GM23248 (cell line): ENCODE data around the gene CTNNA3. TPM values are rescaled to one million over a fixed set of nuclear protein-coding genes. Genes with fewer than 3 reads are reported as not detected.

Experiments
- DNase-seq: peaks from one replicate; pipeline ENCODE4 v3.0.0-alpha.2; 2015
- H2AFZ ChIP-seq: fragments of 200-600 bp; sonication (generic); 2 replicates; pipeline ENCODE4 v1.6.1; 2016; ENCODE audit warnings: antibody characterized with exemption
- H3F3A ChIP-seq: fragments of 200-600 bp; sonication (generic); 2 replicates; pipeline ENCODE4 v1.6.1; 2016; ENCODE audit warnings: mild to moderate bottlenecking, antibody characterized with exemption, mixed run types; ENCODE audit not compliant: insufficient read depth
- H3K27ac ChIP-seq: fragments of 200-600 bp; sonication (generic); 2 replicates; pipeline ENCODE4 v1.5.1; 2016; ENCODE audit warnings: mild to moderate bottlenecking
- H3K27me3 ChIP-seq: fragments of 200-600 bp; sonication (generic); replicated peaks from 2 replicates; pipeline ENCODE4 v1.6.1; 2016; ENCODE audit warnings: mild to moderate bottlenecking; ENCODE audit not compliant: insufficient read depth
- H3K36me3 ChIP-seq: fragments of 200-600 bp; sonication (generic); 2 replicates; pipeline ENCODE4 v1.6.1; 2016; ENCODE audit warnings: low read depth, mild to moderate bottlenecking
- H3K4me1 ChIP-seq: fragments of 200-600 bp; sonication (generic); 2 replicates; pipeline ENCODE4 v1.6.1; 2016; ENCODE audit warnings: mild to moderate bottlenecking; ENCODE audit not compliant: insufficient read depth
- H3K4me2 ChIP-seq: fragments of 200-600 bp; sonication (generic); one replicate; pipeline ENCODE4 v1.6.1; 2016; ENCODE audit warnings: mild to moderate bottlenecking; ENCODE audit not compliant: unreplicated experiment
- H3K4me3 ChIP-seq: fragments of 200-600 bp; sonication (generic); 2 replicates; pipeline ENCODE4 v1.5.1; 2016; ENCODE audit warnings: mild to moderate bottlenecking
- H3K79me2 ChIP-seq: fragments of 200-600 bp; sonication (generic); 2 replicates; pipeline ENCODE4 v1.6.1; 2016; ENCODE audit warnings: mild to moderate bottlenecking; ENCODE audit not compliant: insufficient read depth
- H3K9ac ChIP-seq: fragments of 200-600 bp; sonication (generic); 2 replicates; pipeline ENCODE4 v1.6.1; 2016; ENCODE audit warnings: mild to moderate bottlenecking
- H3K9me2 ChIP-seq: fragments of 200-600 bp; sonication (generic); 2 replicates; pipeline ENCODE4 v1.6.1; 2016; ENCODE audit warnings: mixed run types, mild to moderate bottlenecking, moderate library complexity; ENCODE audit not compliant: insufficient read depth
- H3K9me3 ChIP-seq: fragments of 200-600 bp; sonication (generic); one replicate; pipeline ENCODE4 v1.6.1; 2017; ENCODE audit warnings: low read depth
- H4K20me1 ChIP-seq: fragments of 200-600 bp; sonication (generic); 2 replicates; pipeline ENCODE4 v1.6.0; 2016; ENCODE audit not compliant: insufficient read depth
- EZH2 ChIP-seq: fragments of 200-600 bp; sonication (generic); IDR thresholded peaks from 2 replicates; pipeline ENCODE4 v1.6.1; 2018; ENCODE audit warnings: antibody characterized with exemption, mild to moderate bottlenecking; ENCODE audit not compliant: insufficient read depth, poor library complexity, severe bottlenecking
- EZH2phosphoT487 ChIP-seq: fragments of 200-600 bp; sonication (generic); IDR thresholded peaks from 2 replicates; pipeline ENCODE4 v1.6.1; 2018; ENCODE audit warnings: antibody characterized with exemption, moderate library complexity, mild to moderate bottlenecking, low read depth; ENCODE audit not compliant: insufficient read depth
- WGBS, 2 experiments: methylation state at CpG; one replicate each; pipeline ENCODE4 v1.1.6; 2015 to 2017; ENCODE audit warnings: low lambda C conversion rate in 2 of 2, low coverage in 1 of 2; ENCODE audit errors: missing lambda C conversion rate in 2 of 2; 5-methylcytosine and 5-hydroxymethylcytosine counted together
- in situ Hi-C: fragments of 300-500 bp; cut with MboI; formaldehyde crosslinking; loops from 2 replicates; pipeline ENCODE4 v1.15.0; 2020
- polyA plus RNA-seq: library from polyadenylated mRNA; unstranded; fragments of >200 nt; fragmentation: Nextera tagmentation; extraction: Ambion mirVana; gene quantifications from 2 replicates; pipeline ENCODE4 v1.2.1, GENCODE V29; 2016
- total RNA-seq: library from RNA; depleted of rRNA; stranded (reverse); fragments of >200 nt; shearing (Covaris generic); gene quantifications from 2 replicates; pipeline ENCODE4 v1.2.3, GENCODE V29; 2014

Gene CTNNA3
- total and polyA plus RNA-seq, 2 experiments from 2014 or later = not detected

- Histone ChIP-seq H3K36me3 (no peaks in the 10 kb centered on the region), H3K9me2 (no peaks in the 10 kb centered on the region), H4K20me1 (no peaks in the 10 kb centered on the region), H3F3A (no peaks in the 10 kb centered on the region), H3K4me2 (no peak overlapping the region), H3K79me2 (no peaks in the 10 kb centered on the region), H3K4me1 (no peaks in the 10 kb centered on the region), H3K4me3 (no peak overlapping the region), H3K27me3 (no peaks in the 10 kb centered on the region), H2AFZ (no peak overlapping the region), H3K9ac (no peak overlapping the region), H3K27ac (no peak overlapping the region), H3K9me3 (no peaks in the 10 kb centered on the region)
- 17 to 19% methylated on average over 2 of the region's 2 CpGs for WGBS, 2 experiments
- in situ Hi-C loops = no loop called here
- DNase-seq = no peak
- TF ChIP-seq EZH2phosphoT487 = no peak
- TF ChIP-seq EZH2 = no peak
These were observed 1240.7 kb downstream of the CTNNA3 start for GRCh38 chr10:66455304-66455703.

GRCh38 chr10:66440568-66440967 is 1255.4 kb downstream of the CTNNA3 start:
- in situ Hi-C loops = no loop called here
- H3K4me2 ChIP-seq = no peak overlapping the region

DNA sequence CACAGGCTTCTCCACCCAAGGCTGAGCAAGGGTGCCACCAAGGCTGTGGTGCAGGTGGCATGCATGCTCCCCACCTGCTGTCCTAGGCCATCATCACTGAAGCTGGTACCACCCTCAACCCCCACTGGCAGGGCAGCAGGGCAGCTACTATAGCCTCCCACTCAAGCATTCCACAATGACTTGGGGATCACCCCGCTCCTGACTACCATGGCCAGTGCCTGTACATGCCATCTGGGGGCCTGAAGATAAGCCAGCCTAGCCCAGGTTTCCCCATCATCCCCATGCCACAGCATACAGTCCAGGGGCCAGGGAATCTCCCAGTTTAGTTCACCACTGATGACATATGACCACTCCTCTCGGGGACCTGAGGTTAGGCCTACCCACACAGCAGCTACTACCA is 1281.1 kb downstream of the CTNNA3 start:
- H3K9me3 ChIP-seq = no peaks in the 10 kb centered on the region
- no peak overlapping the region for H3K9ac ChIP-seq
- H3K27ac ChIP-seq = no peak overlapping the region
- no peaks in the 10 kb centered on the region for H3F3A ChIP-seq
- in situ Hi-C loops = no loop called here
- no peak overlapping the region for H3K4me2 ChIP-seq
- H3K4me3 ChIP-seq = no peak overlapping the region
- no peaks in the 10 kb centered on the region for H3K4me1 ChIP-seq
- 5 to 13% methylated on average over 2 of the region's 2 CpGs for WGBS, 2 experiments
- H4K20me1 ChIP-seq = no peaks in the 10 kb centered on the region
- no peaks in the 10 kb centered on the region for H3K79me2 ChIP-seq
- no peaks in the 10 kb centered on the region for H3K27me3 ChIP-seq
- DNase-seq = no peak
- no peaks in the 10 kb centered on the region for H3K9me2 ChIP-seq
- H2AFZ ChIP-seq = no peak overlapping the region
- no peaks in the 10 kb centered on the region for H3K36me3 ChIP-seq
- no peak for TF ChIP-seq EZH2phosphoT487
- TF ChIP-seq EZH2 = no peak

More at GRCh38 chr10:66440568-66440967, 1255.4 kb downstream of the CTNNA3 start:
- Histone ChIP-seq H3K9me3 (no peaks in the 10 kb centered on the region), H3K27me3 (no peaks in the 10 kb centered on the region), H3K36me3 (no peaks in the 10 kb centered on the region), H3K4me3 (no peak overlapping the region), H3K4me1 (no peaks in the 10 kb centered on the region), H4K20me1 (no peaks in the 10 kb centered on the region), H3F3A (no peaks in the 10 kb centered on the region), H3K9ac (no peak overlapping the region), H3K79me2 (no peaks in the 10 kb centered on the region), H3K9me2 (no peaks in the 10 kb centered on the region), H2AFZ (no peak overlapping the region), H3K27ac (no peak overlapping the region)
- TF ChIP-seq EZH2phosphoT487 (no peak), EZH2 (no peak)
- DNase-seq = no peak
- WGBS, 2 experiments = 4 to 10% methylated on average over 1 of the region's 1 CpG

GRCh38 chr10:66405566-66405965 is 1290.4 kb downstream of the CTNNA3 start:
- no peak overlapping the region for H3K4me3 ChIP-seq
- no peaks in the 10 kb centered on the region for H4K20me1 ChIP-seq
- no peaks in the 10 kb centered on the region for H3F3A ChIP-seq
- in situ Hi-C loops = no loop called here
- no peaks in the 10 kb centered on the region for H3K4me1 ChIP-seq
- H3K9me3 ChIP-seq = no peaks in the 10 kb centered on the region
- H3K9ac ChIP-seq = no peak overlapping the region
- no peaks in the 10 kb centered on the region for H3K9me2 ChIP-seq
- no peaks in the 10 kb centered on the region for H3K79me2 ChIP-seq
- no peak overlapping the region for H3K4me2 ChIP-seq
- no peaks in the 10 kb centered on the region for H3K27me3 ChIP-seq
- H2AFZ ChIP-seq = no peak overlapping the region
- TF ChIP-seq EZH2phosphoT487 = no peak
- no peak for TF ChIP-seq EZH2
- no peak for DNase-seq
- no peak overlapping the region for H3K27ac ChIP-seq
- no peaks in the 10 kb centered on the region for H3K36me3 ChIP-seq

DNA sequence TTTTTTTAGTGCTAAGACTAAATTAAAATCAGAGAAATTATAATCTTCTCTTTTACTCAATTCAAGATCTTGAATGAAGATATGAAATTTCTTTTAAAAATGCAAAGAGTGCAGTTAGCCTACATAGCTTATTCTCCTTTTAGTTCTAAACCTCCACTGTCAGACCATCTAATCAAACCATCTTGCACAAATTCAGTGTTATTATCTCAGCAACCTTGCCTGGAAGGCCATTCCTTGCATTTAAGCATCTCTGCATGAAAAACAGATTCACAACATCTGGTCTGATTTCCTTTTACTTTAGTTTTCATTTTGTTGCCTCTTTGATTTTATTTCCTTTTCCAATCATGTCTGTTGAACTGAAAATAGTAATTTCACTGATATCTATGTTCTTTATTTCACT is 1297.3 kb downstream of the CTNNA3 start:
- Histone ChIP-seq H3K9me2 (no peaks in the 10 kb centered on the region), H3K27me3 (no peaks in the 10 kb centered on the region), H3K9ac (no peak overlapping the region), H3K4me3 (no peak overlapping the region), H3F3A (no peaks in the 10 kb centered on the region), H3K4me1 (no peaks in the 10 kb centered on the region), H3K36me3 (no peaks in the 10 kb centered on the region), H4K20me1 (no peaks in the 10 kb centered on the region), H2AFZ (no peak overlapping the region), H3K79me2 (no peaks in the 10 kb centered on the region), H3K4me2 (no peak overlapping the region), H3K9me3 (no peaks in the 10 kb centered on the region), H3K27ac (no peak overlapping the region)
- in situ Hi-C loops = no loop called here
- TF ChIP-seq EZH2phosphoT487 (no peak), EZH2 (no peak)
- DNase-seq = no peak
